Measurements from ENCODE around the gene NR1I3.
A peak's percentile ranks its signal among the peaks of the same experiment; 100 is the strongest.
"Not testable (repeated sequence)": the region's sequence is repeated elsewhere in the genome, so short reads cannot be mapped to it uniquely, and the experiment has no call there.

The NR1I3 gene

GRCh38 chr1:161244888-161245287 lies 6.9 kb upstream of the NR1I3 start:
- no peak for DNase-seq

DNA sequence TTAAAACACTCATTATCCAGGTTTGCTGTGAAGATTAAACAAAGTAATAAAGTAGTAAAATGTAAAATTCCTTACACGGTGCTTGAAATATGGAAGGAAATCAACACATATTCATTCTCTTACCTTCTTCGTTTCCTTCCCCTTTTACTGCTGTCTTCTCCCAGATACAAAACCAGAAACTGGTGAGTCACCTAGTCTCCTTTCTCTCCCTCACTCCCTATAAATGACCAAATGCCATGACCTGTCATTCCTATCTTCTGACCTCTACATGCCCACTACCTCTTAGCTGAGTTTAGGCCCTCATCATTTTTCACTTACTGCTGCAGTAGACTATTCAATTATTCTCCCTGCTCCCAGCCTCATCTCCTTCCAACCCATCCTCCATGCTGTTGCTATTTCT lies 4.3 kb upstream of the NR1I3 start:
- DNase-seq, result no peak

- DNase-seq, result no peak
Observed at GRCh38 chr1:161241682-161242081, 3.7 kb upstream of the NR1I3 start.

DNA sequence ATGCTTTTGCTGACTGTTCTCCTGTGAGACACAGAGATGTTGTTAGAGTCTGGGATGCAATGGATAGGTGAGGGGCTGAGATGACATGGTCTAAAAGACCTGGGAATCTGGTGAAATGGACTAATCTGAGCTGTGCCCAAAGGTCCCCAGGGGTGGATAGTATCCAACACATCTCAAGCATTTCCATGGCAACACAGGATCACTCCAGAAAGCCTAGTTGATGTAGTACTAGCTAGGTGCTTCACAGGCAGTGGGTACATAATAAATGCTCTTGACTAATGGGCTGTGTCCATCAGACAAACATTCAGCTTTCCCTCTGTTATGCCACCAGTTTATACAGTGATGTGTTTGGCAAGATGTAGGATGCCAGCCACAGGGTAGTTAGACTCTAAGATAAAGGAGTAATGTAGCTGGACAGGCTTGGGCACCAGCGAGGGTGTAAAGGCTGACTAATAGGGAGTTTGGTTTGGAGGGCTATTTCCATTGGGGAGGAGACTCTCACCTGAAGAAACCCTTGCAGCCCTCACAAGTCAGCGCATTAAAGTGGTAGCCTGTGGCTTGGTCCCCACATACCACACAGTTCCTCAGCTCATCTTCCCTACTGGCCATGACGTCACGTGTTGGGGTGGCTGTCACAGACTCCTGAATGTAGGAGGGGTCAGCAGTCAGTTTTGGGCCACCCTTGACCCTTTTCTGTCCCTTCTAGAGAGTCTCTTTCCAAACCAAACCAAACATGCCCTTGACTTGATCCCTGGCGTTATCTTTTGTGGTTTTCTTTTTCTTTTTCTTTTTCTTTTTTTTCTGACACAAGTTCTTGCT lies 1.8 kb downstream of the NR1I3 start:
- DNase-seq, result no peak

GRCh38 chr1:161233102-161233501 lies 4.9 kb downstream of the NR1I3 start:
- no peak for DNase-seq

GRCh38 chr1:161230762-161231161 lies 7.2 kb downstream of the NR1I3 start:
- no peak for DNase-seq

DNA sequence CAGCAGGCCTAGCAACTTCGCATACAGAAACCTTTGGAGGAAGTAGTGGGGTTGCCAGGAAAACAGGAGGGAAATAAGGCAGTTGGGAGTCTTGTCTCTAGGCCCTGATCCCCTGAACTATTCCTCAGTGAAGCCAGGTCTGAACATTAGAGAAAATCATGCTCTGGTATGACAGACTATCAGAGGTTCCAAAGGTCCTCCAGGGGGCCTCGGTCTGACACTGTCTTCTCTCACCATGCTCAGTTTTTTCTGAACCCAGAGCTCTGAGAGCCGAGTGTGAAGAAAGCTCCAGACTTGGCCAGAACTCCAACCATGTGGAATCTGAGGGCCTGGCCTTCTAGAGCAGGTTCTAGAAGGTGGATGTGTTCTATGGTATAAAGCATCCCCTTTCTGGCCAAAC lies 8.1 kb downstream of the NR1I3 start:
- no peak for DNase-seq

GRCh38 chr1:161228032-161228431 lies 10.0 kb downstream of the NR1I3 start:
- DNase-seq, result no peak

GRCh38 chr1:161227196-161227871 lies 10.7 kb downstream of the NR1I3 start:
- DNase-seq, result peak; percentile 66

DNA sequence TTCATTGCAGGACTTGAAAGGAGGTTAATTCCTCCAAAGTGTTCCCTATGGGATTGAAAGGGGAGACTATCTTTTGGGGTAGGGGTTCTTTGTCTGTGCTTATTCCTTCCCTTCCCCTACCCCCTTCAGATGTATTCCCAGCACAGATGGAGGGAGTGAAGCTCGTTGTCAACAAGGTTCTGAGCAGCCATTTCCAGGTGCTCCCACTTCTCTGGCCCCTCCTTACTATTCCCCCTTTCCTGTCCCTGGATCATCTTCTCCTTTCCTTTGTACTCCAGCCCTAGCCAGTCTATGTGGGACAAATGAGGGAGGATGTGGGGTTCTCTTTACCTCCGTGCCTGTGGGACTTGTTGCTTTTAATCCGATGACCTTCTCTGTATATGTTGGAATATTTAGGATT lies 11.2 kb downstream of the NR1I3 start:
- DNase-seq, result no peak

DNA sequence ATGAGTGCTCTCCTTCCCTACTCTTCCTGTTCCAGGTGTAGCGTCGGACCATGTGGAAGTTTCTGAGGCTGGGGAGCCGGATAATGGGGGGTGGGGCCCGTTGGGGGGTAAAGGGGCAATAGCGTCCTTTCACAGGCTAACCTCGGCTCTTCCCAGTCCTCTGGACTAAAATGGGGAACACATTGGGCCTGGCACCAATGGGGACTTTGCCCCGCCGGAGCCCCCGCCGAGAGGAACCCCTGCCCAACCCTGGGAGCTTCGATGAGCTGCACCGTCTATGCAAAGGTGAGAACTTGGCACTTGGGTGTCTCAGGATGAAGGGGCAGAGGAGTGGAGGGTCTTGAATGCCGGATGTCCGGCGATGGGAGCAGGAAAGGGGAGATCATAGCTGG lies 11.7 kb downstream of the NR1I3 start:
- no peak for DNase-seq

- peak; percentile 100 for DNase-seq
Observed at GRCh38 chr1:161225534-161226319, 12.3 kb downstream of the NR1I3 start, which contains the start of gene TOMM40L. Gene TOMM40L, plus strand, starts transcription at chr1:161226060. Its CDS starts 430 bp downstream, at chr1:161226490.

- no peak for DNase-seq
Observed at GRCh38 chr1:161225178-161225533, 12.8 kb downstream of the NR1I3 start.

DNA sequence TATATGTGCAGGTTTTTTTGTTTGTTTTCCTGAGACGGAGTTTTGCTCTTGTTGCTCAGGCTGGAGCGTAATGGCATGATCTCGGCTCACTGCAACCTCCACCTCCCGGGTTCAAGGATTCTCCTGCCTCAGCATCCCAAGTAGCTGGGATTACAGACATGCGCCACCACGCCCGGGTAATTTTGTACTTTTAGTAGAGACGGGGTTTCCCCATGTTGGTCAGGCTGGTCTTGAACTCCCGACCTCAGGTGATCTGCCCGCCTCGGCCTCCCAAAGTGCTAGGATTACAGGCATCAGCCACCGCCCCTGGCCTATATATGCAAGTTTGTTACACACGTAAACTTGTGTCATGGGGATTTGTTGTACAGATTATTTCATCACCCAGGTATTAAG lies 13.3 kb downstream of the NR1I3 start:
- DNase-seq, result not testable (repeated sequence)

DNA sequence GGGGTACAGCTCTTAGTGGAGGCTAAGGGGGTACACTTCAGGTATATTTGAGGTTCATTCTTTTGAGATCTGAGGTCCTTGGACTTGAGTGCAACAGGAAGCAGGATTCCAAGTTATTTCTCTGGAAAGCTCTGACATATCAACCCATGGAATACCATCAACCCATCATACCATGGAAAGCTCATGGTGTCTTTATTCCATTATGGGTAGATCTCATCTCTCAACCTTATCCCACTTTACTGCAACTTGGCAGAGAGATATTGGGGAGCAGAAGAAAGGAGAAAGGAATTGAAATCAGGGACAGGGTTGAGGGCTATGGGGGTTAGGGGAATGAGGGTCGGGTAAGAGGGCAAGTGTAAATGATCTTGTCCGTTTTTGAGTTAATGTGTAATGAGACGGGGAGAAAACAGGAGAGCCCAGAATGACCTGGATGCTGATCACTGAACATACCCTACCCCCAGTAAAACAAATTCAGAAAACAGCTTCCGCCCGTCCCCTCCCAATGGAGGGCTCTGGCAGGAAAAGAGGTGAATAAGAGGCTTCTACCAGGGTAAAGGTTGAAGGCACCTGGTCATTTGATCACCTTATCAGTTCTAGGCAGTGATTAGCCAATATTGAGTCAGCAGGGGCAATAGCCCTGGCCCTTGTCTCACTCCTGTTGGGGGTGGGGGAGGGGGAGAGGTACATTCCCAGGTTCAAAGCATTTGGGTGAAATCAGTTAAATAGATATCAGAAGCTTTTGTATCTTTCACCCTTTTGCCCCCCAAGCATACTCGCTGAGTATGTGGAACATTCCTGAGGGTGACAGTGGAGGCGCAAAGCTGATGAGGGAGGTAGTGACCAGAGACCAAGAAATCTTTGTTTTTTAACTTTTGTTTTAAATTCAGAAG lies 14.0 kb downstream of the NR1I3 start:
- no peak for DNase-seq

GRCh38 chr1:161222175-161223019 lies 15.6 kb downstream of the NR1I3 start:
- no peak for DNase-seq

DNA sequence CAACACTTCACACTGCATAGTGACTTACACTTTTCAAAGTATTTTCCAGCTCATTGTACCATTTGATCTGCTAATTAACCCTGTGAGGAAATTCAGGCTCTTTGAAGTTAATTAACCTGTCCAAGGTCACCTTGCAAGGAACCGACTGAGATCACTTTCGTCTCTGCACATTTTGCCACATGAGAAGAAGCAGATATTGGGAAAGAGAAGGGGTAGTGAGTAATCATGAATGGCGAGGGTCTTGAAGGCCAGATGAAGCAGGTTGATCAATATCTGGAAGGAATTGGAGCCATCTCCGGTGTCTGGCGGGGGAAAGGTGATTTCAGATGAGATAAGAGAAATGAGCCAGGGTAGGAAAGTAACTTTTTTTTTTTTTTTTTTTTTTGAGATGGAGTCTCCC lies 18.0 kb downstream of the NR1I3 start:
- DNase-seq, result no peak

- no peak for DNase-seq
Observed at GRCh38 chr1:161219078-161219892, 18.7 kb downstream of the NR1I3 start.

- no peak for DNase-seq
Observed at GRCh38 chr1:161218301-161219077, 19.5 kb downstream of the NR1I3 start.

GRCh38 chr1:161217831-161218230 lies 20.2 kb downstream of the NR1I3 start:
- no peak for DNase-seq

Measured in fibroblast of skin of right quadriceps (primary cell).